A673 (cell line): ENCODE data around the gene SPIN1. TPM values are rescaled to one million over a fixed set of nuclear protein-coding genes. Genes with fewer than 3 reads are reported as not detected.

Experiments
- BruUV-seq: library from RNA; stranded (reverse); fragments of 400-500 nt; replicated peaks from 2 replicates; lab custom pipeline; 2021; lab: Mats Ljungman, UMichigan
- CTCF ChIA-PET: fragments of 300-600 bp; sonication (Branson Sonifier 250); formaldehyde crosslinking; loops from one replicate; lab custom pipeline; 2022; ENCODE audit warnings: antibody characterized with exemption; lab: Charles Lee
- POLR2A ChIA-PET: fragments of 300-600 bp; sonication (Branson Sonifier 250); formaldehyde crosslinking; loops from one replicate; lab custom pipeline; 2022; ENCODE audit warnings: antibody characterized with exemption; ENCODE audit not compliant: low non-redundant PET; lab: Charles Lee
- DNase-seq: peaks from one replicate; pipeline ENCODE4 v3.0.0-alpha.2; 2015; ENCODE audit warnings: low spot score
- H3K27ac ChIP-seq: fragments of 200-600 bp; sonication (generic); 2 replicates; pipeline ENCODE4 v1.5.1; 2016; ENCODE audit warnings: mixed run types, low read depth, mild to moderate bottlenecking, mixed read lengths, antibody characterized with exemption, low read length; ENCODE audit not compliant: poor library complexity, severe bottlenecking
- H3K27me3 ChIP-seq: fragments of 200-600 bp; sonication (generic); replicated peaks from 2 replicates; pipeline ENCODE4 v1.6.1; 2017; ENCODE audit warnings: mixed run types, low read depth, mild to moderate bottlenecking, mixed read lengths, antibody characterized with exemption, low read length; ENCODE audit not compliant: insufficient read depth, poor library complexity
- H3K36me3 ChIP-seq: fragments of 200-600 bp; sonication (generic); 2 replicates; pipeline ENCODE4 v1.6.1; 2016; ENCODE audit warnings: mixed run types, mild to moderate bottlenecking, mixed read lengths, antibody characterized with exemption, low read length; ENCODE audit not compliant: insufficient read depth, poor library complexity, severe bottlenecking
- H3K4me1 ChIP-seq: fragments of 200-600 bp; sonication (generic); 2 replicates; pipeline ENCODE4 v1.6.1; 2017; ENCODE audit warnings: mixed run types, mild to moderate bottlenecking, mixed read lengths, antibody characterized with exemption, low read length; ENCODE audit not compliant: insufficient read depth, poor library complexity, severe bottlenecking
- H3K4me3 ChIP-seq: fragments of 200-600 bp; sonication (generic); 2 replicates; pipeline ENCODE4 v1.5.1; 2016; ENCODE audit warnings: low read depth, mixed run types, mild to moderate bottlenecking, mixed read lengths, low read length; ENCODE audit not compliant: poor library complexity, severe bottlenecking
- H3K9me3 ChIP-seq: fragments of 200-600 bp; sonication (generic); 2 replicates; pipeline ENCODE4 v1.6.1; 2016; ENCODE audit warnings: mixed run types, low read depth, mild to moderate bottlenecking, mixed read lengths, antibody characterized with exemption, low read length; ENCODE audit not compliant: poor library complexity, severe bottlenecking
- CTCF ChIP-seq: fragments of 300-800, 200-600 bp; sonication (generic); conservative IDR thresholded peaks from 2 replicates; pipeline ENCODE4 v1.5.1; 2017; ENCODE audit warnings: low read depth, mild to moderate bottlenecking, antibody characterized with exemption, low read length, moderate library complexity, mixed read lengths
- EZH2 ChIP-seq: fragments of 200-600 bp; sonication (generic); IDR thresholded peaks from 2 replicates; pipeline ENCODE4 v1.6.1; 2017; ENCODE audit warnings: borderline replicate concordance, low read depth, mild to moderate bottlenecking, mixed read lengths, antibody characterized with exemption, low read length; ENCODE audit not compliant: poor library complexity, severe bottlenecking
- intact Hi-C: fragments of 100-400 bp; cut with micrococcal nuclease; formaldehyde crosslinking; loops from one replicate; pipeline ENCODE4 v1.10.0; 2022; ENCODE audit not compliant: unreplicated experiment
- total RNA-seq: library from RNA; stranded (reverse); gene quantifications from 2 replicates; pipeline ENCODE4 v1.2.3, GENCODE V29; 2021

SPIN1 gene
- total RNA-seq, 1 experiment from 2014 or later, result 157 TPM

GRCh38 chr9:88508326-88508725 is 120.1 kb downstream of the SPIN1 start:
- DNase-seq, result no peak
- intact Hi-C loops, result no loop called here
- no peak for TF ChIP-seq CTCF
- TF ChIP-seq EZH2, result no peak
- Histone ChIP-seq H3K9me3 (no peaks in the 10 kb centered on the region), H3K4me1 (no peaks in the 10 kb centered on the region), H3K4me3 (no peak overlapping the region), H3K27ac (no peak overlapping the region), H3K27me3 (no peaks in the 10 kb centered on the region), H3K36me3 (no peaks in the 10 kb centered on the region)
- ChIA-PET POLR2A (no interaction called here), CTCF (no interaction called here)
- no TSS peak for BruUV-seq

- no peak overlapping the region for H3K4me3 ChIP-seq
- H3K27ac ChIP-seq, result no peak overlapping the region
- H3K36me3 ChIP-seq, result no peaks in the 10 kb centered on the region
- no peaks in the 10 kb centered on the region for H3K9me3 ChIP-seq
- no peak for DNase-seq
- ChIA-PET CTCF (no interaction called here), POLR2A (no interaction called here)
- TF ChIP-seq CTCF (no peak), EZH2 (no peak)
- no peaks in the 10 kb centered on the region for H3K27me3 ChIP-seq
- no TSS peak for BruUV-seq
- H3K4me1 ChIP-seq, result no peaks in the 10 kb centered on the region
- intact Hi-C loops, result no loop called here
Measured at GRCh38 chr9:88511906-88512305, 123.7 kb downstream of the SPIN1 start.

- ChIA-PET POLR2A (no interaction called here), CTCF (no interaction called here)
- H3K4me3 ChIP-seq, result no peak overlapping the region
Measured at GRCh38 chr9:88514247-88514646, 126.0 kb downstream of the SPIN1 start.

More at GRCh38 chr9:88514247-88514646, 126.0 kb downstream of the SPIN1 start:
- Histone ChIP-seq H3K27ac (no peak overlapping the region), H3K27me3 (no peaks in the 10 kb centered on the region), H3K36me3 (no peaks in the 10 kb centered on the region), H3K4me1 (no peaks in the 10 kb centered on the region), H3K9me3 (no peaks in the 10 kb centered on the region)
- no TSS peak for BruUV-seq
- intact Hi-C loops, result no loop called here
- no peak for TF ChIP-seq CTCF
- no peak for DNase-seq
